Esophagus squamous epithelium (tissue), 5 donors: ENCODE results near the gene RSPH10B. TPM values are rescaled to one million over a fixed set of nuclear protein-coding genes. Genes with fewer than 3 reads are reported as not detected.
"Not testable (repeated sequence)": the region's sequence is repeated elsewhere in the genome, so short reads cannot be mapped to it uniquely, and the experiment has no call there.

Source experiments
- DNase-seq: peaks from one replicate; lab custom pipeline; 2025; lab: John Stamatoyannopoulos, UW
- H3K27ac ChIP-seq, 4 donors: fragments of 200-600 bp; sonication (generic); one replicate each; pipeline ENCODE4 v1.5.1; 2016 to 2019; ENCODE audit warnings: mild to moderate bottlenecking in 1 of 4
- H3K27me3 ChIP-seq, 4 donors: fragments of 200-600 bp; sonication (generic); 1 replicate in 3 of 4; 2 replicates in 1 of 4; pipeline versions ENCODE4 v1.5.1 to v1.6.0; 2017 to 2021; ENCODE audit warnings: antibody characterized with exemption in 1 of 4
- H3K36me3 ChIP-seq, 3 donors: fragments of 200-600 bp; sonication (generic); one replicate each; pipeline ENCODE4 v1.5.1; 2016 to 2019
- H3K4me1 ChIP-seq, 3 donors: fragments of 200-600 bp; sonication (generic); one replicate each; pipeline ENCODE4 v1.5.1; 2017 to 2019
- H3K4me3 ChIP-seq, 4 donors: fragments of 200-600 bp; sonication (generic); 1 replicate in 3 of 4; 2 replicates in 1 of 4; pipeline ENCODE4 v1.5.1; 2016 to 2019; ENCODE audit warnings: mild to moderate bottlenecking in 2 of 4, moderate library complexity in 1 of 4
- H3K9me3 ChIP-seq, 3 donors: fragments of 200-600 bp; sonication (generic); one replicate each; pipeline ENCODE4 v1.5.1; 2016 to 2019
- whole genome bisulfite sequencing, 2 donors: methylation state at CpG; one replicate each; pipeline ENCODE4 v1.1.5; 2018; 5-methylcytosine and 5-hydroxymethylcytosine counted together
- intact Hi-C: fragments of 100-400 bp; cut with DNase I; formaldehyde crosslinking; loops from one replicate; pipeline ENCODE4 v1.15.0; 2022
- total RNA-seq, 4 donors: library from RNA; depleted of rRNA; stranded (reverse); fragments of >200 nt; gene quantifications; one replicate each; pipeline ENCODE4 v1.1.0, GENCODE V29; 2016
- donor health status: DM: yes; HTN: yes; CAD: no.

Gene RSPH10B
- total RNA-seq, 4 donors from 2014 or later = not detected

- H3K4me3 ChIP-seq, DNase-seq, H3K9me3 ChIP-seq, H3K36me3 ChIP-seq, H3K27ac ChIP-seq, H3K27me3 ChIP-seq, H3K4me1 ChIP-seq, intact Hi-C loops: not testable (repeated sequence)
- 60% methylated on average over 1 of the region's 13 CpGs; no CpG with 5 or more reads in 1 of the 2 donors for WGBS, 2 donors
These were observed 7.3 kb downstream of the RSPH10B start for GRCh38 chr7:5963205-5963604.

- H3K27ac ChIP-seq, H3K36me3 ChIP-seq, intact Hi-C loops, DNase-seq, H3K4me1 ChIP-seq, H3K9me3 ChIP-seq, H3K27me3 ChIP-seq, H3K4me3 ChIP-seq: not testable (repeated sequence)
- WGBS, 2 donors = no CpG with 5 or more reads among the region's 17 CpGs
These were observed 35.5 kb downstream of the RSPH10B start for GRCh38 chr7:5934945-5935450.

- intact Hi-C loops, DNase-seq, H3K36me3 ChIP-seq, H3K27me3 ChIP-seq, H3K4me3 ChIP-seq, H3K4me1 ChIP-seq, H3K27ac ChIP-seq, H3K9me3 ChIP-seq: not testable (repeated sequence)
- WGBS, 2 donors = 59% methylated on average over 5 of the region's 13 CpGs; no CpG with 5 or more reads in 1 of the 2 donors
These were observed 38.4 kb downstream of the RSPH10B start for GRCh38 chr7:5931905-5932644.

- WGBS, 2 donors = 95 to 96% methylated on average over 13 to 14 of the region's 14 CpGs
- H3K27ac ChIP-seq, intact Hi-C loops, H3K9me3 ChIP-seq, H3K4me3 ChIP-seq, H3K36me3 ChIP-seq, H3K4me1 ChIP-seq, DNase-seq, H3K27me3 ChIP-seq: not testable (repeated sequence)
These were observed 39.2 kb downstream of the RSPH10B start for GRCh38 chr7:5931250-5931649.

GRCh38 chr7:5930290-5930689 lies 40.2 kb downstream of the RSPH10B start:
- H3K27ac ChIP-seq, H3K4me1 ChIP-seq, intact Hi-C loops, H3K9me3 ChIP-seq, H3K4me3 ChIP-seq, H3K27me3 ChIP-seq, H3K36me3 ChIP-seq, DNase-seq: not testable (repeated sequence)
- whole genome bisulfite sequencing, 2 donors = no CpG with 5 or more reads among the region's 10 CpGs

GRCh38 chr7:5926263-5926870 lies 44.1 kb downstream of the RSPH10B start:
- DNase-seq, H3K4me3 ChIP-seq, H3K4me1 ChIP-seq, H3K9me3 ChIP-seq, intact Hi-C loops, H3K36me3 ChIP-seq, H3K27me3 ChIP-seq, H3K27ac ChIP-seq: not testable (repeated sequence)
- WGBS, 2 donors = no CpG with 5 or more reads among the region's 13 CpGs

- not testable (repeated sequence) for H3K9me3 ChIP-seq
- WGBS, 2 donors = no CpG with 5 or more reads among the region's 12 CpGs
These were observed 45.9 kb downstream of the RSPH10B start for GRCh38 chr7:5924630-5925029.

GRCh38 chr7:5924180-5924579 lies 46.3 kb downstream of the RSPH10B start:
- DNase-seq, H3K36me3 ChIP-seq, H3K27me3 ChIP-seq, intact Hi-C loops, H3K4me1 ChIP-seq, H3K27ac ChIP-seq, H3K4me3 ChIP-seq, H3K9me3 ChIP-seq: not testable (repeated sequence)
- no CpG with 5 or more reads among the region's 2 CpGs for WGBS, 2 donors

More at GRCh38 chr7:5924630-5925029, 45.9 kb downstream of the RSPH10B start:
- intact Hi-C loops, DNase-seq, H3K36me3 ChIP-seq, H3K4me1 ChIP-seq, H3K27ac ChIP-seq, H3K27me3 ChIP-seq, H3K4me3 ChIP-seq: not testable (repeated sequence)

- peaks cover 0 to 11% (median 0%) of the 10 kb centered on the region in 3 donors for H3K36me3 ChIP-seq
- intact Hi-C loops, H3K9me3 ChIP-seq, H3K27me3 ChIP-seq, H3K27ac ChIP-seq, DNase-seq, H3K4me1 ChIP-seq, H3K4me3 ChIP-seq: not testable (repeated sequence)
- no CpG with 5 or more reads among the region's 6 CpGs for WGBS, 2 donors
These were observed 54.0 kb downstream of the RSPH10B start for GRCh38 chr7:5916529-5916928.

GRCh38 chr7:5908835-5909234 lies 61.7 kb downstream of the RSPH10B start:
- H3K4me3 ChIP-seq, intact Hi-C loops: not testable (repeated sequence)
- WGBS, 2 donors = 91 to 100% methylated on average over 1 to 6 of the region's 6 CpGs

GRCh38 chr7:5904726-5905125 lies 65.8 kb downstream of the RSPH10B start:
- H3K27me3 ChIP-seq, H3K4me1 ChIP-seq, H3K9me3 ChIP-seq, H3K4me3 ChIP-seq, H3K27ac ChIP-seq, DNase-seq, intact Hi-C loops: not testable (repeated sequence)
- WGBS, 2 donors = 91 to 96% methylated on average over 5 of the region's 5 CpGs
- H3K36me3 ChIP-seq = peaks cover 0 to 49% (median 0%) of the 10 kb centered on the region in 3 donors

More at GRCh38 chr7:5908835-5909234, 61.7 kb downstream of the RSPH10B start:
- not testable (repeated sequence) for H3K4me1 ChIP-seq, H3K27ac ChIP-seq, H3K27me3 ChIP-seq, H3K9me3 ChIP-seq, DNase-seq
- H3K36me3 ChIP-seq = peaks cover 0 to 54% (median 0%) of the 10 kb centered on the region in 3 donors

- H3K27me3 ChIP-seq, H3K27ac ChIP-seq, H3K4me1 ChIP-seq, DNase-seq, H3K4me3 ChIP-seq, H3K9me3 ChIP-seq, intact Hi-C loops: not testable (repeated sequence)
- WGBS, 2 donors = 33 to 50% methylated on average over 1 of the region's 6 CpGs
- peaks cover 0 to 48% (median 0%) of the 10 kb centered on the region in 3 donors for H3K36me3 ChIP-seq
These were observed 67.5 kb downstream of the RSPH10B start for GRCh38 chr7:5903002-5903401.
